ENCODE measurements around the gene MPP1.

Gene MPP1

DNA sequence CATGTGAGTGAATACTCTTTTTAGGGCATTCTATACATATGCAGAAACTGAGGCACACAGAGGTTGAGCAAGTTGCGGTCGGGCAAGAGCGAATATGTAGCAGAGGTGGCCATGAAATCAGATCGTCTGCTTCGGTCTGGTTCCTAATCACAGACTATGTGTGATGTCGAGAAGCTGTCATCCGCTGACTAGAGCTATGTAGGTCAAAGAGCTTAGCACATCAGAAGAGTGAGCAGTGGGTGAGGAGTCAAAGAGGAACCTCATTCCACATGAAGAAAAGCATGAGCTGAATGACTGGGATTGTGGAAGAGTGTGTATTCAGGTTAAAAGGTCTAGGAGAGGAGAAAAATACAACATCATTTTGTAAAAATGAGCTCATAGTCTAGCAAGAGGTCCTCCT lies 73.4 kb downstream of the MPP1 start:
- DNase-seq (ENCODE audit: low spot score): no peak
- CTCF ChIA-PET: no interaction called here
- no peak overlapping the region for H3K27ac ChIP-seq
- POLR2A ChIA-PET (ENCODE audit: low non-redundant PET): no interaction called here
- TF ChIP-seq, protein P1, sequence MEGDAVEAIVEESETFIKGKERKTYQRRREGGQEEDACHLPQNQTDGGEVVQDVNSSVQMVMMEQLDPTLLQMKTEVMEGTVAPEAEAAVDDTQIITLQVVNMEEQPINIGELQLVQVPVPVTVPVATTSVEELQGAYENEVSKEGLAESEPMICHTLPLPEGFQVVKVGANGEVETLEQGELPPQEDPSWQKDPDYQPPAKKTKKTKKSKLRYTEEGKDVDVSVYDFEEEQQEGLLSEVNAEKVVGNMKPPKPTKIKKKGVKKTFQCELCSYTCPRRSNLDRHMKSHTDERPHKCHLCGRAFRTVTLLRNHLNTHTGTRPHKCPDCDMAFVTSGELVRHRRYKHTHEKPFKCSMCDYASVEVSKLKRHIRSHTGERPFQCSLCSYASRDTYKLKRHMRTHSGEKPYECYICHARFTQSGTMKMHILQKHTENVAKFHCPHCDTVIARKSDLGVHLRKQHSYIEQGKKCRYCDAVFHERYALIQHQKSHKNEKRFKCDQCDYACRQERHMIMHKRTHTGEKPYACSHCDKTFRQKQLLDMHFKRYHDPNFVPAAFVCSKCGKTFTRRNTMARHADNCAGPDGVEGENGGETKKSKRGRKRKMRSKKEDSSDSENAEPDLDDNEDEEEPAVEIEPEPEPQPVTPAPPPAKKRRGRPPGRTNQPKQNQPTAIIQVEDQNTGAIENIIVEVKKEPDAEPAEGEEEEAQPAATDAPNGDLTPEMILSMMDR (conservative IDR thresholded peaks at IDR 0.05; ENCODE audit: low read depth): no peak

DNA sequence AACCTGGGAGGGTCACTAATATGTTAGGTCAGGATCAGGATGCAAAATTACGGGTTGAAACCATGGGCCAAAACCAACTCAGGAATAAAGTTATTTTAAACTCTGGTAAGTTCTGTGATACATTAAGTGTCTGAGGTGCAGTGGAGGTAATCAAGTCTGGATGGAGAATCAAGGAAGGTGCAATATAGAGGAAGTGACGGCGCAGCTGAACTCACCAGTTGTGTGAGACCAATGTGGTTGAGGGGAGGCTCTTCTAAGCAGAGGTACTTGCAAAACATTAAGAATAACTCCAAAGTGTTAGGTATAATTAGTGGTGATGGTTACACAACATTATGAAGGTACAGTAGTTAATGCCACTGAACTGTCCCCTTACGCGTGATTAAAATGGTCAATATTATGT lies 74.1 kb downstream of the MPP1 start:
- POLR2A ChIA-PET (ENCODE audit: low non-redundant PET): no interaction called here
- CTCF ChIA-PET: no interaction called here
- peak overlapping the region; percentile 89; the same call in 1 of the 2 replicates for H3K27ac ChIP-seq
- DNase-seq (ENCODE audit: low spot score): no peak
- TF ChIP-seq, protein P1 (conservative IDR thresholded peaks at IDR 0.05; ENCODE audit: low read depth): no peak

DNA sequence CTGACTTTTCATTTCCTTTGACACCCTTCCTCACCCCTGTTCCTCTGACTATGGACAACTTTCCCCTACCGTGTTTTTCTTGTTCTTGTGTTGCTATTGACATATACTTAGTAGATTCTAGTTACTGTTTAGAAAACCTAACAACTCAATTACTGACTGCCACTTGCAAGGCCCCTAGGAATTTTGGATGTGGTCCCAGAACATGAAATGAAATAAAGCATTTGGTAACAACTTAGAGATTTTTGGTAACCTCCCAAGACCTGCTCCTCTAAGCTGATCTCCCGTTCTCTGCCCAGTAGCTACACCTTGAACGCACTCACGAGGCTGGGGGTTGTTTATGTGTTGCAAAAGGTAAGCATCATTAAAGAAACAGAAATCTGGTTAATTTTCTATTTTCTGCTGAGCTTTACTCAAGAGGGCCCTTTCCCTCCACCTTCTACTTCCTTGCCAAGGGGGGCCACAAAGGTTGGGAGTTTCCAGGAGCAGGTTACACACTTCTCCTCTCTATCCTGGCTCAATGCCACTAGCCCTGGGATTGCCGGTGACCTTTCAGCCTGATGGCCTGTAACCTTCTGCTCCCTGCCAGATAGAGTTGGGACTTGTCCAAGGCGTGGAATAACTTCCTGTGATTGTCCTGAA lies 74.9 kb downstream of the MPP1 start:
- CTCF ChIA-PET: interaction anchor here (0.8 kb wide), 1 partner anchor 18 kb away, joined by 3 read pairs; no protein-coding TSS in a partner anchor
- TF ChIP-seq, protein P1 (conservative IDR thresholded peaks at IDR 0.05; ENCODE audit: low read depth): no peak
- POLR2A ChIA-PET (ENCODE audit: low non-redundant PET): no interaction called here
- H3K27ac ChIP-seq: peak overlapping the region; percentile 89
- DNase-seq (ENCODE audit: low spot score): no peak

DNA sequence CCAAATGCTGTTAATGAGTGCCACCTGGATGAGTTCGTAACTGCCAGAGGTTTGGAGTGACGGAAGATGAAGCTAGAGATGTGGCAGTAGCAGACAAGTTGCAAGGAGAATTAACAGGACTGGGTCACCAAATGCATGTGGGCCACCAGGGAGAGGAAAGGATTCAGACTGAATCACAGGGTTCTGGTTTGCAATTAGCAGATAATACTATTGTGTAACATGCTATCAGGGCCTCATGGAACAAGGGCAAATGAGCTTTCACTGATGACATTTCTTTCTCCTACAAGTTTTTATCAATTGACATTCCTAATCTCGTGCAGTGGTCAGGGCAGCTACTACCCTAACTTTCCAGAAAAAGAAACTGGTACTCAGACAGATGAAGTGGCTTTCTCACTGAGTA lies 75.8 kb downstream of the MPP1 start:
- no peak for DNase-seq (ENCODE audit: low spot score)
- CTCF ChIA-PET: interaction anchor here (0.8 kb wide), 1 partner anchor 17 kb away, joined by 3 read pairs; no protein-coding TSS in a partner anchor
- POLR2A ChIA-PET (ENCODE audit: low non-redundant PET): no interaction called here
- peak overlapping the region; percentile 56; the same call in 1 of the 2 replicates for H3K27ac ChIP-seq
- TF ChIP-seq, protein P1 (conservative IDR thresholded peaks at IDR 0.05; ENCODE audit: low read depth): no peak
